Pancreas (tissue), 10 donors: ENCODE data around the gene PIP4K2C. TPM values are rescaled to one million over a fixed set of nuclear protein-coding genes. Genes with fewer than 3 reads are reported as not detected.

Source experiments
- ATAC-seq, 4 donors: fragments of 200-7000 bp; cut with Tn5 transposase; one replicate each; pipeline versions ENCODE4 v1.8.0 to v1.9.1; 2020; ENCODE audit warnings: mild to moderate bottlenecking in 4 of 4, moderate library complexity in 4 of 4
- DNase-seq, 6 donors: peaks; one replicate each; pipeline ENCODE4 v3.0.0-alpha.2; 2020
- FAIRE-seq: peaks from 2 replicates; lab custom pipeline; 2012; peaks lifted over from hg19 to GRCh38; lab: Jason Lieb, UNC
- H3K27ac ChIP-seq, 4 donors: fragments of 200-600 bp; sonication (generic); 1 replicate in 3 of 4; 2 replicates in 1 of 4; pipeline versions ENCODE4 v1.5.0 to v1.8.0; 2020
- H3K27me3 ChIP-seq, 4 donors: fragments of 200-600 bp; one replicate each; pipeline ENCODE4 v1.8.0; 2021
- H3K36me3 ChIP-seq, 3 donors: fragments of 200-600 bp; sonication (generic) in 1 of 3; one replicate each; pipeline versions ENCODE4 v1.5.0 to v1.8.0; 2020 to 2021
- H3K4me1 ChIP-seq, 3 donors: fragments of 200-600 bp; one replicate each; pipeline ENCODE4 v1.8.0; 2021
- H3K4me3 ChIP-seq, 4 donors: fragments of 200-600 bp; sonication (generic) in 2 of 4; one replicate each; pipeline versions ENCODE4 v1.5.0 to v1.8.0; 2020 to 2021
- H3K9me3 ChIP-seq, 4 donors: fragments of 200-600 bp; one replicate each; pipeline ENCODE4 v1.8.0; 2021
- WGBS, 2 donors: extraction: QIAGEN DNeasy Blood & Tissue Kit; methylation state at CpG; one replicate each; pipeline ENCODE4 v1.1.7; 2013; 5-methylcytosine and 5-hydroxymethylcytosine counted together
- intact Hi-C, 3 donors: fragments of 100-400 bp; cut with DNase I; formaldehyde crosslinking; loops; one replicate each; pipeline versions ENCODE4 v1.11.1 to v1.14.2; 2022
- polyA plus RNA-seq, 2 donors: library from polyadenylated mRNA; stranded (reverse); fragments of 200-250 nt; gene quantifications; one replicate each; pipeline ENCODE4 v1.2.3, GENCODE V29; 2013
- total RNA-seq, 6 donors: library from RNA; stranded (reverse); fragmentation: NEBNext Ultra II Directional in 4 of 6; extraction: Animal tissue kit (Norgen Biotek cat#: 25700) in 4 of 6; gene quantifications; one replicate each; pipeline versions ENCODE4 v1.2.1 to v1.2.4, GENCODE V29; 2021 to 2023
- TF ChIP-seq, protein P1 (sequence below), 4 donors: fragments of 200-600 bp; sonication (generic) in 3 of 4; IDR thresholded peaks; one replicate each; pipeline versions ENCODE4 v1.5.0 to v1.8.0; 2021; ENCODE audit warnings: antibody characterized with exemption in 4 of 4
- donor health status: healthy with polysubstance abuse.
- donor health status: DM: no; HTN: no; CAD: no; lungs with moderate emphysema.
- donor health status: DM: no; HTN: no; CAD: no.
- donor health status: control.
- donor health status: control.
- donor health status: Bipolar disorder and iron deficiency.
- donor health status: DM: yes; HTN: yes; CAD: no.
- donor health status: DM: no; HTN: no; CAD: no.
- donor health status: DM: no; HTN: no; CAD: no.
- donor health status: DM: yes; HTN: yes; CAD: no.

The PIP4K2C gene
- total and polyA plus RNA-seq, 8 donors = 5.3 to 17.0 (median 15.4) TPM

- intact Hi-C loops = no loop called here
- DNase-seq (peak in 2 of 6 donors; percentile 59 to 80), ATAC-seq (peak in 2 of 4 donors; percentile 15 to 25), FAIRE-seq (no peak)
- H3K36me3 ChIP-seq = no peaks in the 10 kb centered on the region
- peak overlapping the region in 2 of 4 donors; percentile 69 to 87 for H3K4me3 ChIP-seq
- 15% methylated on average over 29 of the region's 29 CpGs for WGBS, 2 donors
- H3K27me3 ChIP-seq = no peaks in the 10 kb centered on the region
- H3K4me1 ChIP-seq = no peaks in the 10 kb centered on the region
- no peak overlapping the region for H3K27ac ChIP-seq
- TF ChIP-seq, protein P1, sequence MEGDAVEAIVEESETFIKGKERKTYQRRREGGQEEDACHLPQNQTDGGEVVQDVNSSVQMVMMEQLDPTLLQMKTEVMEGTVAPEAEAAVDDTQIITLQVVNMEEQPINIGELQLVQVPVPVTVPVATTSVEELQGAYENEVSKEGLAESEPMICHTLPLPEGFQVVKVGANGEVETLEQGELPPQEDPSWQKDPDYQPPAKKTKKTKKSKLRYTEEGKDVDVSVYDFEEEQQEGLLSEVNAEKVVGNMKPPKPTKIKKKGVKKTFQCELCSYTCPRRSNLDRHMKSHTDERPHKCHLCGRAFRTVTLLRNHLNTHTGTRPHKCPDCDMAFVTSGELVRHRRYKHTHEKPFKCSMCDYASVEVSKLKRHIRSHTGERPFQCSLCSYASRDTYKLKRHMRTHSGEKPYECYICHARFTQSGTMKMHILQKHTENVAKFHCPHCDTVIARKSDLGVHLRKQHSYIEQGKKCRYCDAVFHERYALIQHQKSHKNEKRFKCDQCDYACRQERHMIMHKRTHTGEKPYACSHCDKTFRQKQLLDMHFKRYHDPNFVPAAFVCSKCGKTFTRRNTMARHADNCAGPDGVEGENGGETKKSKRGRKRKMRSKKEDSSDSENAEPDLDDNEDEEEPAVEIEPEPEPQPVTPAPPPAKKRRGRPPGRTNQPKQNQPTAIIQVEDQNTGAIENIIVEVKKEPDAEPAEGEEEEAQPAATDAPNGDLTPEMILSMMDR (IDR thresholded peaks at IDR 0.05) = no peak
- no peaks in the 10 kb centered on the region for H3K9me3 ChIP-seq
These were observed 19.6 kb downstream of the PIP4K2C start for GRCh38 chr12:57610554-57611107.

GRCh38 chr12:57611108-57611826 lies 20.3 kb downstream of the PIP4K2C start, which contains the start of gene ARHGEF25:
Gene ARHGEF25 (plus strand): TSS chr12:57611435. CDS start chr12:57611895, 460 bp downstream.
- FAIRE-seq (no peak), ATAC-seq (peak; percentile 86 to 95 (median 88)), DNase-seq (peak; percentile 55 to 85 (median 67))
- 0 to 1% methylated on average over 22 to 55 of the region's 55 CpGs for WGBS, 2 donors
- H3K4me3 ChIP-seq = peak within 1 kb of the TSS; percentile 45 to 87 (median 64)
- TF ChIP-seq, protein P1 (IDR thresholded peaks at IDR 0.05) = no peak
- H3K4me1 ChIP-seq = no peaks in the 10 kb centered on the region
- no peaks in the 10 kb centered on the region for H3K9me3 ChIP-seq
- no peaks in the 10 kb centered on the region for H3K36me3 ChIP-seq
- H3K27ac ChIP-seq = no peak within 1 kb of the TSS
- intact Hi-C loops = no loop called here
- H3K27me3 ChIP-seq = no peaks in the 10 kb centered on the region

DNA sequence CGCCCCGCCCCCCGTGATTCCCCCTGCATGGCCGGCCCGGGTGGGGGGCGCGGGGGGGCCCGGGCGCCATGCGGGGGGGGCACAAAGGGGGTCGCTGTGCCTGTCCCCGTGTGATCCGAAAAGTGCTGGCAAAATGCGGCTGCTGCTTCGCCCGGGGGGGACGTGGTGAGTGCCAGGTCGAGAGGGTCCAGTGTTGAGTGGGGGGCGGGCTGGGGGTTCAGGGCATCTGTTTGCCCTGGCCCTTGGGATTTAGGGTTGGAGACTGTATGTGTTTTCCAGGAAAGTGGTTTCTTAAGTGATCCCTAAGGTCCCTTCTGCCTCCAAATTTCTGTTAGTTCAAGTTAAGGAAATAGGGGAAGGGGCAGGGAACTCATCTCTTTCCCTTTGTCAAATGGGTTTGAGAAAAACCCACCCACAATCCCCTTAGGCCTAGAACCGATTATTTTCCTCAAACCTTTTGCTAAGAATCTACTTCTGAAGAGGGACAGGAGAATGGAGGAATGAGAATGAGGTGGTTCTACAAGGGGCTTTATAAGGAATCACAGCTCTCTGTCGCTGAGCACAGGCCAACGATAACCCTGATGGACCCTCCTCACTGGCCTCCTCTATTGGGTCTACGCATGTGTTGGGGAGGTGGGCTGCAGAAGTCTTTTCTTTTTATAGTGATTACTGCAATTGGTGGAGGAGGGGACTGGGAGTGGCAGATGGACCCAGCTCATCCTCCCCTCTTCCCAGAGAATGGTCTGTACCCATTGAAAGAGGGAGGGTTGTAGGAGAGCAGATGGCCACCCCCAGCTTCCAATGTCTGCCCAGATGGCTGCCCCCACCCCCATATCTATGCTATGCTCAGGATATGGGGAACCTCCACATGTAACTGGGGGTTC lies 21.1 kb downstream of the PIP4K2C start:
- TF ChIP-seq, protein P1 (IDR thresholded peaks at IDR 0.05) = no peak
- FAIRE-seq (no peak), ATAC-seq (no peak), DNase-seq (no peak)
- no peaks in the 10 kb centered on the region for H3K36me3 ChIP-seq
- H3K27me3 ChIP-seq = no peaks in the 10 kb centered on the region
- H3K4me1 ChIP-seq = no peaks in the 10 kb centered on the region
- WGBS, 2 donors = 17 to 35% methylated on average over 12 to 22 of the region's 23 CpGs
- intact Hi-C loops = no loop called here
- H3K4me3 ChIP-seq = peak overlapping the region; percentile 45 to 87 (median 64)
- no peak overlapping the region for H3K27ac ChIP-seq
- H3K9me3 ChIP-seq = no peaks in the 10 kb centered on the region

DNA sequence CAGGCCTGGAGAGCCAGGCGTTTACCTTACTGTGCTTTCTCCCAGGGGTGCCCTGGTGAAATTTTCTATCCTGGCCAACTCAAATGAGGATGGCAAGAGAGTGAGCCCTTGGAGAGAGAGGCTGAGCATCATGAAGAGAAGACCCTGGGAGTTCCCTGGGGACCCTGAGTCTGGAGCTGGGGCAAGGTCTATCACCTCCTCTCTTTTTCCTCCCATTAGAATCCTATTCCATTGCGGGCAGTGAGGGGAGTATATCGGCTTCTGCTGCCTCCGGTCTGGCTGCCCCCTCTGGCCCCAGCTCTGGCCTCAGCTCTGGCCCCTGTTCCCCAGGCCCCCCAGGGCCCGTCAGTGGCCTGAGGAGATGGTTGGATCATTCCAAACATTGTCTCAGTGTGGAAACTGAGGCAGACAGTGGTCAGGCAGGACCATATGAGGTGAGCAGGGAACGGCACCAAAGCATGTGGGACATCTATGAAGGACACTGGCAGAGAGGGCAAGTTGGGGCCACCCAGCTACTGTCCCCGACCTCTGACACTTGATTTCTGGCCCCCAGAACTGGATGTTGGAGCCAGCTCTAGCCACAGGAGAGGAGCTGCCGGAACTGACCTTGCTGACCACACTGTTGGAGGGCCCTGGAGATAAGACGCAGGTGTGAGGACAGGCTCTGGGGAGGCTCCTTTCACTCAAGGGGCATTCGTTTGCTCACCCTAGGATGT lies 21.9 kb downstream of the PIP4K2C start:
- H3K4me1 ChIP-seq = no peaks in the 10 kb centered on the region
- 84 to 89% methylated on average over 10 of the region's 10 CpGs for WGBS, 2 donors
- no peak for FAIRE-seq
- no peak for DNase-seq
- no peaks in the 10 kb centered on the region for H3K9me3 ChIP-seq
- H3K36me3 ChIP-seq = no peaks in the 10 kb centered on the region
- no peak for ATAC-seq
- no peaks in the 10 kb centered on the region for H3K27me3 ChIP-seq
- TF ChIP-seq, protein P1 (IDR thresholded peaks at IDR 0.05) = no peak
- H3K27ac ChIP-seq = no peak overlapping the region
- intact Hi-C loops = no loop called here
- no peak overlapping the region for H3K4me3 ChIP-seq
